GM23248 (cell line): ENCODE data around the gene NAT14. TPM values are rescaled to one million over a fixed set of nuclear protein-coding genes. Genes with fewer than 3 reads are reported as not detected.
"Not testable (repeated sequence)": the region's sequence is repeated elsewhere in the genome, so short reads cannot be mapped to it uniquely, and the experiment has no call there.

Experiments used
- DNase-seq: peaks from one replicate; pipeline ENCODE4 v3.0.0-alpha.2; 2015
- H2AFZ ChIP-seq: fragments of 200-600 bp; sonication (generic); 2 replicates; pipeline ENCODE4 v1.6.1; 2016; ENCODE audit warnings: antibody characterized with exemption
- H3F3A ChIP-seq: fragments of 200-600 bp; sonication (generic); 2 replicates; pipeline ENCODE4 v1.6.1; 2016; ENCODE audit warnings: mild to moderate bottlenecking, antibody characterized with exemption, mixed run types; ENCODE audit not compliant: insufficient read depth
- H3K27ac ChIP-seq: fragments of 200-600 bp; sonication (generic); 2 replicates; pipeline ENCODE4 v1.5.1; 2016; ENCODE audit warnings: mild to moderate bottlenecking
- H3K27me3 ChIP-seq: fragments of 200-600 bp; sonication (generic); replicated peaks from 2 replicates; pipeline ENCODE4 v1.6.1; 2016; ENCODE audit warnings: mild to moderate bottlenecking; ENCODE audit not compliant: insufficient read depth
- H3K36me3 ChIP-seq: fragments of 200-600 bp; sonication (generic); 2 replicates; pipeline ENCODE4 v1.6.1; 2016; ENCODE audit warnings: low read depth, mild to moderate bottlenecking
- H3K4me1 ChIP-seq: fragments of 200-600 bp; sonication (generic); 2 replicates; pipeline ENCODE4 v1.6.1; 2016; ENCODE audit warnings: mild to moderate bottlenecking; ENCODE audit not compliant: insufficient read depth
- H3K4me2 ChIP-seq: fragments of 200-600 bp; sonication (generic); one replicate; pipeline ENCODE4 v1.6.1; 2016; ENCODE audit warnings: mild to moderate bottlenecking; ENCODE audit not compliant: unreplicated experiment
- H3K4me3 ChIP-seq: fragments of 200-600 bp; sonication (generic); 2 replicates; pipeline ENCODE4 v1.5.1; 2016; ENCODE audit warnings: mild to moderate bottlenecking
- H3K79me2 ChIP-seq: fragments of 200-600 bp; sonication (generic); 2 replicates; pipeline ENCODE4 v1.6.1; 2016; ENCODE audit warnings: mild to moderate bottlenecking; ENCODE audit not compliant: insufficient read depth
- H3K9ac ChIP-seq: fragments of 200-600 bp; sonication (generic); 2 replicates; pipeline ENCODE4 v1.6.1; 2016; ENCODE audit warnings: mild to moderate bottlenecking
- H3K9me2 ChIP-seq: fragments of 200-600 bp; sonication (generic); 2 replicates; pipeline ENCODE4 v1.6.1; 2016; ENCODE audit warnings: mixed run types, mild to moderate bottlenecking, moderate library complexity; ENCODE audit not compliant: insufficient read depth
- H3K9me3 ChIP-seq: fragments of 200-600 bp; sonication (generic); one replicate; pipeline ENCODE4 v1.6.1; 2017; ENCODE audit warnings: low read depth
- H4K20me1 ChIP-seq: fragments of 200-600 bp; sonication (generic); 2 replicates; pipeline ENCODE4 v1.6.0; 2016; ENCODE audit not compliant: insufficient read depth
- EZH2 ChIP-seq: fragments of 200-600 bp; sonication (generic); IDR thresholded peaks from 2 replicates; pipeline ENCODE4 v1.6.1; 2018; ENCODE audit warnings: antibody characterized with exemption, mild to moderate bottlenecking; ENCODE audit not compliant: insufficient read depth, poor library complexity, severe bottlenecking
- EZH2phosphoT487 ChIP-seq: fragments of 200-600 bp; sonication (generic); IDR thresholded peaks from 2 replicates; pipeline ENCODE4 v1.6.1; 2018; ENCODE audit warnings: antibody characterized with exemption, moderate library complexity, mild to moderate bottlenecking, low read depth; ENCODE audit not compliant: insufficient read depth
- WGBS, 2 experiments: methylation state at CpG; one replicate each; pipeline ENCODE4 v1.1.6; 2015 to 2017; ENCODE audit warnings: low lambda C conversion rate in 2 of 2, low coverage in 1 of 2; ENCODE audit errors: missing lambda C conversion rate in 2 of 2; 5-methylcytosine and 5-hydroxymethylcytosine counted together
- in situ Hi-C: fragments of 300-500 bp; cut with MboI; formaldehyde crosslinking; loops from 2 replicates; pipeline ENCODE4 v1.15.0; 2020
- polyA plus RNA-seq: library from polyadenylated mRNA; unstranded; fragments of >200 nt; fragmentation: Nextera tagmentation; extraction: Ambion mirVana; gene quantifications from 2 replicates; pipeline ENCODE4 v1.2.1, GENCODE V29; 2016
- total RNA-seq: library from RNA; depleted of rRNA; stranded (reverse); fragments of >200 nt; shearing (Covaris generic); gene quantifications from 2 replicates; pipeline ENCODE4 v1.2.3, GENCODE V29; 2014

NAT14 gene
- total and polyA plus RNA-seq, 2 experiments from 2014 or later = 12.0 to 13.4 TPM

DNA sequence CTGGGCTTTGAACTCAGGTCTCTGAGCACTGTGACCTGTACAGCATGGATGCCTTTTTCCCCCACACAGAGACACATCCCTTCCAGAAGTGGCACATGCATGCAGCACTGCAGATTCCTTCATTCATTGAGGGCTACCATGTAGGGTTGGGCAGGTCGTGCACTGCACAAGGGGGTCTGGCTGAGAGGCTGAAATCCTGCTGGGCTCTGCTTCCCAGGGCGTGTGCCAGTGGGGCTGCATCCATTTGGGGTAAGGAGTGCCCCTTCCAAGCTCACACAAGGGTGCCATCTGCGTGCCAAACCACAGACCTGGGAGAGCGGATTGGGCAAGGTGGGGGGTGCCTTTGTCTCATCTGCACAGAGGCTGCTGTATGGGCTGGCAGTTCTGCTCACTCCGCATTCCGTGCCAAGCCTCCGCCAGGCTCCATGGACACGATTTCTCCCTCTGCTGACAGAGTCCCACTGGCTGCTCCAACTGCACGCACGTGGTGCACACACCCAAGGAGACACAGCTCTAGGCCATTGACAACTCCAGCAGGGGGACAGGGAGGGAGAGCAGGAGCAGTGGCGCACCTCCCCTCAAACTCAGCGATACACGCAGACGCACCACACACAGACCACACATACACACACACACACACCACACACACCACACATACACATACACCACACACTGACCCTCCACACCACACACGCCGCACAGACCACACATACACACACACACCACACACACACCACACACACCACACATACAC is 37.4 kb upstream of the NAT14 start:
- no peaks in the 10 kb centered on the region for H3K4me1 ChIP-seq
- no peaks in the 10 kb centered on the region for H3K9me3 ChIP-seq
- no peaks in the 10 kb centered on the region for H3K36me3 ChIP-seq
- H3K27me3 ChIP-seq = peaks cover 42% of the 10 kb centered on the region
- no peak overlapping the region for H3K4me3 ChIP-seq
- H2AFZ ChIP-seq = no peak overlapping the region
- peak; percentile 82 for DNase-seq
- no peak overlapping the region for H3K9ac ChIP-seq
- H4K20me1 ChIP-seq = no peaks in the 10 kb centered on the region
- no peak overlapping the region for H3K4me2 ChIP-seq
- 3 to 5% methylated on average over 13 to 16 of the region's 16 CpGs for WGBS, 2 experiments
- in situ Hi-C loops = no loop called here
- no peak overlapping the region for H3K27ac ChIP-seq
- no peaks in the 10 kb centered on the region for H3K79me2 ChIP-seq
- no peak for TF ChIP-seq EZH2phosphoT487
- TF ChIP-seq EZH2 = no peak
- H3K9me2 ChIP-seq = no peaks in the 10 kb centered on the region
- H3F3A ChIP-seq = no peaks in the 10 kb centered on the region; the same call in 1 of the 2 replicates

GRCh38 chr19:55448175-55448490 is 36.9 kb upstream of the NAT14 start:
- H3K36me3 ChIP-seq, H3K4me2 ChIP-seq, H3K9me3 ChIP-seq, DNase-seq, H4K20me1 ChIP-seq, H3K9me2 ChIP-seq, H3K27ac ChIP-seq, H2AFZ ChIP-seq, H3K4me3 ChIP-seq, H3K9ac ChIP-seq, H3K4me1 ChIP-seq, in situ Hi-C loops, H3F3A ChIP-seq, H3K79me2 ChIP-seq: not testable (repeated sequence)
- H3K27me3 ChIP-seq = peaks cover 42% of the 10 kb centered on the region
- 66% methylated on average over 5 of the region's 5 CpGs; no CpG with 5 or more reads in 1 of the 2 experiments for WGBS, 2 experiments

DNA sequence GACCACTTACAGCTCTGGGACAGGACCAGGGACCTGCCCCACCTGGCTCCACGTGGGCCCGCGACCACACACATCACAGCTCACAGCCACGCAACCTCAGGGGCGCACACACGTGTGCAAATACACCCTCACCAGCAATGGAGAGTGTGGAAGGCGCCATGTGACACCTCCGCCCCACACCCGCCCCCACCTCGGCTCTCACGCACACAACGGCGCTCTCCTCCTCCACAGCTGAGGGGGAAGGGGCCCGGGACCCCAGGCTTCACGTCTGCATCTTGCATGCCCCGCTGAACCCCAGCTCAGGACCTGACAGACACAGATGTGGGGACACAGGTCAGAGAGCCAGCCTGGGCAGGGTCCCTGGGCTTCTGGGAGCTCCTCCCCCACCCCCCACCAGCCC is 35.5 kb upstream of the NAT14 start:
- H3K9me2 ChIP-seq = no peaks in the 10 kb centered on the region
- no peaks in the 10 kb centered on the region; the same call in 1 of the 2 replicates for H3F3A ChIP-seq
- 24 to 32% methylated on average over 8 to 16 of the region's 16 CpGs for WGBS, 2 experiments
- H4K20me1 ChIP-seq = no peaks in the 10 kb centered on the region; the same call in 1 of the 2 replicates
- no peak overlapping the region for H3K4me2 ChIP-seq
- no peak overlapping the region for H2AFZ ChIP-seq
- DNase-seq = no peak
- no peaks in the 10 kb centered on the region for H3K79me2 ChIP-seq
- H3K4me1 ChIP-seq = no peaks in the 10 kb centered on the region
- H3K9me3 ChIP-seq = no peaks in the 10 kb centered on the region
- H3K27ac ChIP-seq = no peak overlapping the region
- no peaks in the 10 kb centered on the region for H3K36me3 ChIP-seq
- no peak overlapping the region for H3K4me3 ChIP-seq
- H3K9ac ChIP-seq = no peak overlapping the region
- no peak for TF ChIP-seq EZH2
- no peak for TF ChIP-seq EZH2phosphoT487
- H3K27me3 ChIP-seq = peaks cover 32% of the 10 kb centered on the region
- in situ Hi-C loops = no loop called here

- Histone ChIP-seq H3K4me1 (no peaks in the 10 kb centered on the region), H3K9me2 (no peaks in the 10 kb centered on the region), H3K27me3 (peaks cover 28% of the 10 kb centered on the region), H3F3A (no peaks in the 10 kb centered on the region; the same call in 1 of the 2 replicates), H3K9me3 (no peaks in the 10 kb centered on the region), H4K20me1 (no peaks in the 10 kb centered on the region; the same call in 1 of the 2 replicates), H3K4me2 (peak overlapping the region; percentile 42), H3K9ac (no peak overlapping the region), H2AFZ (no peak overlapping the region), H3K4me3 (peak overlapping the region; percentile 12; the same call in 1 of the 2 replicates), H3K27ac (no peak overlapping the region), H3K79me2 (no peaks in the 10 kb centered on the region), H3K36me3 (no peaks in the 10 kb centered on the region)
- TF ChIP-seq EZH2 (peak; percentile 98), EZH2phosphoT487 (0 out of 2 replicates have a peak, but pooled peaks have one; percentile 75)
- 2 to 13% methylated on average over 9 to 58 of the region's 80 CpGs for WGBS, 2 experiments
- peak; percentile 37 for DNase-seq
- in situ Hi-C loops = no loop called here
Observed at GRCh38 chr19:55451163-55451964, 33.6 kb upstream of the NAT14 start.
